Natural killer cell (primary cell): Measurements from ENCODE around the gene CXCL16. TPM values are rescaled to one million over a fixed set of nuclear protein-coding genes. Genes with fewer than 3 reads are reported as not detected.

Experiments used
- ATAC-seq, 3 donors: fragments of 150-1000 bp in 2 of 3; fragments of 200-7000 bp in 1 of 3; cut with Tn5 transposase; 1 replicate in 1 of 3; 2 replicates in 2 of 3; pipeline ENCODE4 v1.10.0; 2021; ENCODE audit warnings: mild to moderate bottlenecking in 2 of 3, moderate library complexity in 2 of 3
- DNase-seq, 2 donors: peaks; one replicate each; pipeline versions ENCODE4 v3.0.0 to v3.0.0-alpha.2; 2013 to 2021; ENCODE audit warnings: mixed read lengths in 1 of 2
- H3K27ac ChIP-seq: one replicate; pipeline ENCODE4 v1.5.1; 2013; ENCODE audit warnings: mild to moderate bottlenecking, low read length
- H3K27me3 ChIP-seq: one replicate; pipeline ENCODE4 v1.6.1; 2013; ENCODE audit warnings: low read length; ENCODE audit not compliant: control insufficient read depth, insufficient read depth
- H3K36me3 ChIP-seq: one replicate; pipeline ENCODE4 v1.6.1; 2013; ENCODE audit warnings: low read length; ENCODE audit not compliant: control insufficient read depth, insufficient read depth
- H3K4me1 ChIP-seq: one replicate; pipeline ENCODE4 v1.6.1; 2013; ENCODE audit warnings: low read length; ENCODE audit not compliant: control insufficient read depth, insufficient read depth
- H3K4me3 ChIP-seq: one replicate; pipeline ENCODE4 v1.5.1; 2013; ENCODE audit warnings: low read length
- H3K9me3 ChIP-seq: one replicate; pipeline ENCODE4 v1.6.1; 2013; ENCODE audit warnings: low read length; ENCODE audit not compliant: control insufficient read depth, insufficient read depth
- H3K27ac Mint-ChIP-seq, 2 donors: one replicate each; pipeline ENCODE4 v1.8.0; 2022; ENCODE audit warnings: mild to moderate bottlenecking in 2 of 2, mixed read lengths in 2 of 2, moderate library complexity in 1 of 2
- H3K27me3 Mint-ChIP-seq, 2 donors: one replicate each; pipeline ENCODE4 v1.8.0; 2022; ENCODE audit warnings: low read depth in 2 of 2, mixed read lengths in 2 of 2
- H3K36me3 Mint-ChIP-seq: one replicate; pipeline ENCODE4 v1.8.0; 2022; ENCODE audit warnings: mixed read lengths
- H3K4me1 Mint-ChIP-seq, 2 donors: one replicate each; pipeline ENCODE4 v1.8.0; 2022; ENCODE audit warnings: mixed read lengths in 2 of 2
- H3K4me3 Mint-ChIP-seq: one replicate; pipeline ENCODE4 v1.8.0; 2022; ENCODE audit warnings: mild to moderate bottlenecking, moderate library complexity, mixed read lengths
- H3K9me3 Mint-ChIP-seq, 2 donors: one replicate each; pipeline ENCODE4 v1.8.0; 2022; ENCODE audit warnings: mixed read lengths in 2 of 2
- WGBS: methylation state at CpG from one replicate; pipeline ENCODE4 v1.1.7; 2013; ENCODE audit warnings: missing lambda C conversion rate; ENCODE audit not compliant: insufficient coverage; 5-methylcytosine and 5-hydroxymethylcytosine counted together
- intact Hi-C: fragments of 100-400 bp; cut with micrococcal nuclease; formaldehyde crosslinking; loops from one replicate; pipeline ENCODE4 v1.14.2; 2022
- total RNA-seq, 4 donors: library from RNA; stranded (reverse); fragments of 120-200 nt in 1 of 4; gene quantifications; one replicate each; pipeline versions ENCODE4 v1.2.3 to v1.2.4, GENCODE V29; 2013 to 2022
- TF ChIP-seq, protein P1 (sequence below): fragments of 200-600 bp; IDR thresholded peaks from one replicate; pipeline ENCODE4 v1.8.0; 2022; ENCODE audit warnings: antibody characterized with exemption

Gene CXCL16
- total RNA-seq, 3 donors from 2014 or later (not counting 1 experiment from before 2014, with no cell fraction given) = 4.0 to 31.8 (median 16.0) TPM

DNA sequence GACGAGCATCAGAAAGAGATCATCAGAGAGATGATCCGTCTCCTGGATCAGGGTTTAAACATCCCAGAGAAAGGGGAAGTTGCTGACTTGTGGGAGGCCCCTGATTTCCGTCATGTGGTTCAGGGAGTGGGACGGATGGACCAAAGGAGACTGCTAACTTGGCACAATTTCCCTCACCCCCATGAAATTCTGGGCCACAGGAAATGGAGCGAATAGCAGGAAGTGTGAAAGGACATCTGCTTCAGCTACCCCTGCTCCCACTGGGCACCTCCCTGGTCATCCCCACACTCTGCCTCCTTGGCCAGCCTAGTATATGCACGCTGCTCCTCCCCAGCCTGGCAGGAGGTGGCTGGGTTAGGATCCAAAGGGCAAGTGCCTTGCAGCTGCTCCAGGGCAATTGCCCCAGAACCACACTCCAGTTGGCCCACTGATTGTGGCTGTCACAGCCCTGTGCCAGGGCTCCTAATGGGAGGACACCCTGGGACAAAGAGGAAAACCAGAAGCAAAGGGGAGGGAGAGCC lies 28.0 kb downstream of the CXCL16 start:
- Histone ChIP-seq H3K4me3 (peak overlapping the region; percentile 96), H3K27me3 (no peaks in the 10 kb centered on the region), H3K9me3 (no peaks in the 10 kb centered on the region), H3K27ac (peak overlapping the region; percentile 88), H3K36me3 (peaks cover 11% of the 10 kb centered on the region), H3K4me1 (peaks cover 66% of the 10 kb centered on the region)
- DNase-seq (no peak), ATAC-seq (no peak)
- Mint-ChIP-seq H3K9me3 (no peaks in the 10 kb centered on the region), H3K27ac (peak overlapping the region; percentile 90 to 93), H3K4me1 (peaks cover 54 to 68% of the 10 kb centered on the region in 2 donors), H3K4me3 (peak overlapping the region; percentile 95), H3K27me3 (no peaks in the 10 kb centered on the region), H3K36me3 (no peaks in the 10 kb centered on the region)
- intact Hi-C loops = loop anchor here (5.0 kb wide), 1 partner anchor 81 kb away; no protein-coding TSS in a partner anchor
- TF ChIP-seq, protein P1, sequence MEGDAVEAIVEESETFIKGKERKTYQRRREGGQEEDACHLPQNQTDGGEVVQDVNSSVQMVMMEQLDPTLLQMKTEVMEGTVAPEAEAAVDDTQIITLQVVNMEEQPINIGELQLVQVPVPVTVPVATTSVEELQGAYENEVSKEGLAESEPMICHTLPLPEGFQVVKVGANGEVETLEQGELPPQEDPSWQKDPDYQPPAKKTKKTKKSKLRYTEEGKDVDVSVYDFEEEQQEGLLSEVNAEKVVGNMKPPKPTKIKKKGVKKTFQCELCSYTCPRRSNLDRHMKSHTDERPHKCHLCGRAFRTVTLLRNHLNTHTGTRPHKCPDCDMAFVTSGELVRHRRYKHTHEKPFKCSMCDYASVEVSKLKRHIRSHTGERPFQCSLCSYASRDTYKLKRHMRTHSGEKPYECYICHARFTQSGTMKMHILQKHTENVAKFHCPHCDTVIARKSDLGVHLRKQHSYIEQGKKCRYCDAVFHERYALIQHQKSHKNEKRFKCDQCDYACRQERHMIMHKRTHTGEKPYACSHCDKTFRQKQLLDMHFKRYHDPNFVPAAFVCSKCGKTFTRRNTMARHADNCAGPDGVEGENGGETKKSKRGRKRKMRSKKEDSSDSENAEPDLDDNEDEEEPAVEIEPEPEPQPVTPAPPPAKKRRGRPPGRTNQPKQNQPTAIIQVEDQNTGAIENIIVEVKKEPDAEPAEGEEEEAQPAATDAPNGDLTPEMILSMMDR = no peak
- 22% methylated on average over 6 of the region's 6 CpGs for WGBS

- Mint-ChIP-seq H3K4me1 (peaks cover 51 to 62% of the 10 kb centered on the region in 2 donors), H3K27ac (peak overlapping the region; percentile 90 to 93), H3K36me3 (no peaks in the 10 kb centered on the region), H3K9me3 (no peaks in the 10 kb centered on the region), H3K27me3 (no peaks in the 10 kb centered on the region), H3K4me3 (peak overlapping the region; percentile 95)
- peak overlapping the region; percentile 88 for H3K27ac ChIP-seq
- WGBS = under 1% methylated on average over 52 of the region's 57 CpGs
- peaks cover 4% of the 10 kb centered on the region for H3K36me3 ChIP-seq
- DNase-seq = peak; percentile 36 to 68
- peak overlapping the region; percentile 96 for H3K4me3 ChIP-seq
- peaks cover 59% of the 10 kb centered on the region for H3K4me1 ChIP-seq
- H3K27me3 ChIP-seq = no peaks in the 10 kb centered on the region
- ATAC-seq = no peak
- TF ChIP-seq, protein P1 = no peak
- intact Hi-C loops = loop anchor here (1.0 to 5.0 kb wide), 3 partner anchors 20 to 178 kb away; partner anchors contain the start of gene MED11
- no peaks in the 10 kb centered on the region for H3K9me3 ChIP-seq
Measured at GRCh38 chr17:4710693-4711634, 28.8 kb downstream of the CXCL16 start.

- peaks cover 43 to 52% of the 10 kb centered on the region in 2 donors for H3K4me1 Mint-ChIP-seq
- peak within 1 kb of the TSS; percentile 96 for H3K4me3 ChIP-seq
- H3K27me3 Mint-ChIP-seq = no peaks in the 10 kb centered on the region
- H3K4me1 ChIP-seq = peaks cover 50% of the 10 kb centered on the region
- peak; percentile 86 to 96 (median 87) for ATAC-seq
- no peaks in the 10 kb centered on the region for H3K9me3 Mint-ChIP-seq
- H3K36me3 ChIP-seq = no peaks in the 10 kb centered on the region
- H3K9me3 ChIP-seq = no peaks in the 10 kb centered on the region
- peak within 1 kb of the TSS; percentile 90 to 93 for H3K27ac Mint-ChIP-seq
- H3K27me3 ChIP-seq = no peaks in the 10 kb centered on the region
- peak; percentile 96 to 100 for DNase-seq
- H3K36me3 Mint-ChIP-seq = no peaks in the 10 kb centered on the region
- under 1% methylated on average over 67 of the region's 67 CpGs for WGBS
- intact Hi-C loops = loop anchor here (1.0 to 5.0 kb wide), 3 partner anchors 21 to 179 kb away; partner anchors contain the start of gene MED11
- peak within 1 kb of the TSS; percentile 95 for H3K4me3 Mint-ChIP-seq
- TF ChIP-seq, protein P1 = peak; percentile 71
- peak within 1 kb of the TSS; percentile 88 for H3K27ac ChIP-seq
Measured at GRCh38 chr17:4709794-4710692, 29.7 kb downstream of the CXCL16 start, which contains the start of gene ARRB2. Gene ARRB2 (plus strand): TSS chr17:4710632. CDS start chr17:4710722, 90 bp downstream.
